Measurements from ENCODE around the gene CHRNE.

DNA sequence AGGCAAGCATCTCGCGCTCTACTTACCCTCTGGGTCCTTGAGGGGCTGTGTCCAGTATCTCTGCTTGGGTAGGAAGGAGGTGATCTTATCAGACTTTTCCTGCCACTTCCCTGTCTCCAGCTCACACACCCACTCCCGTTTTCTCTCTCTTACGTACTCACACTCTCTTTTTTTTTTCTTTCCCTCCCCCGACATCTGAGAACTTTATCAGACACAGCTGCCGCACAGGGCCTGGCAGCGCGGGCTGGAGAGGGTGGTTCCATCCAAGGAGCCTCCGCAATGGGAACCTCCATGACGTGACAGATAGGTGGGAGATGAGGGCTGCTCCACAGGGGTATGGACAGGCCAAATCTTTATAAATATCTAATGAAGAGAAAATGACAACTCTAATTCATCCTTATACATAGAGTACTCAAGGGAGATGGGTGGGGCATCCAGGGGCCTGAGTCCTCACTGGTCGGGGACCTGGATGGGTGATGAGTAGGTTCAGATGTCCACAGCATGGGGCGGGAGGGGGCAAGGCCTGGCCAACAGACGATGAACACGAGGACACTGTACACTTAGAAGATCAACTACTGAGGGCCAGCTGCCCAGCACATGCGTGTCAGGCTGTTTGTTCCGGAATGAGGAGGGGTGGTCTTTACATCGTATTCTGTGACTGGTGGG, 46.5 kb downstream of the CHRNE start:
- no peak for TF ChIP-seq RAD21 (IDR thresholded peaks at IDR 0.05; ENCODE audit: low read length)
- TF ChIP-seq, protein P1, sequence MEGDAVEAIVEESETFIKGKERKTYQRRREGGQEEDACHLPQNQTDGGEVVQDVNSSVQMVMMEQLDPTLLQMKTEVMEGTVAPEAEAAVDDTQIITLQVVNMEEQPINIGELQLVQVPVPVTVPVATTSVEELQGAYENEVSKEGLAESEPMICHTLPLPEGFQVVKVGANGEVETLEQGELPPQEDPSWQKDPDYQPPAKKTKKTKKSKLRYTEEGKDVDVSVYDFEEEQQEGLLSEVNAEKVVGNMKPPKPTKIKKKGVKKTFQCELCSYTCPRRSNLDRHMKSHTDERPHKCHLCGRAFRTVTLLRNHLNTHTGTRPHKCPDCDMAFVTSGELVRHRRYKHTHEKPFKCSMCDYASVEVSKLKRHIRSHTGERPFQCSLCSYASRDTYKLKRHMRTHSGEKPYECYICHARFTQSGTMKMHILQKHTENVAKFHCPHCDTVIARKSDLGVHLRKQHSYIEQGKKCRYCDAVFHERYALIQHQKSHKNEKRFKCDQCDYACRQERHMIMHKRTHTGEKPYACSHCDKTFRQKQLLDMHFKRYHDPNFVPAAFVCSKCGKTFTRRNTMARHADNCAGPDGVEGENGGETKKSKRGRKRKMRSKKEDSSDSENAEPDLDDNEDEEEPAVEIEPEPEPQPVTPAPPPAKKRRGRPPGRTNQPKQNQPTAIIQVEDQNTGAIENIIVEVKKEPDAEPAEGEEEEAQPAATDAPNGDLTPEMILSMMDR (conservative IDR thresholded peaks at IDR 0.05; ENCODE audit: low read depth, low read length) = no peak
- TF ChIP-seq USF2 (IDR thresholded peaks at IDR 0.05; ENCODE audit: low read depth, low read length) = no peak
- no peak for TF ChIP-seq POLR2A (IDR thresholded peaks at IDR 0.05; ENCODE audit: low read depth, low read length)
- no peak for TF ChIP-seq SMC3 (IDR thresholded peaks at IDR 0.05; ENCODE audit: low read depth, low read length)
- no peak for TF ChIP-seq RFX5 (IDR thresholded peaks at IDR 0.05; ENCODE audit: low read depth, low read length)
